Subcutaneous adipose tissue (tissue), 4 donors: ENCODE results near the gene SLC16A4. TPM values are rescaled to one million over a fixed set of nuclear protein-coding genes. Genes with fewer than 3 reads are reported as not detected.

ENCODE experiments used
- total RNA-seq, 4 donors: library from RNA; depleted of rRNA; stranded (reverse); fragments of >200 nt; gene quantifications; one replicate each; pipeline ENCODE4 v1.1.0, GENCODE V29; 2016
- TF ChIP-seq, protein P1 (sequence below): fragments of 450-650 bp; IDR thresholded peaks from one replicate; pipeline ENCODE4 v1.5.1; 2016; ENCODE audit warnings: low read depth, mild to moderate bottlenecking, control low read depth, antibody characterized with exemption, moderate library complexity

SLC16A4 gene
- total RNA-seq, 4 donors from 2014 or later = 1.9 to 7.3 (median 4.1) TPM

DNA sequence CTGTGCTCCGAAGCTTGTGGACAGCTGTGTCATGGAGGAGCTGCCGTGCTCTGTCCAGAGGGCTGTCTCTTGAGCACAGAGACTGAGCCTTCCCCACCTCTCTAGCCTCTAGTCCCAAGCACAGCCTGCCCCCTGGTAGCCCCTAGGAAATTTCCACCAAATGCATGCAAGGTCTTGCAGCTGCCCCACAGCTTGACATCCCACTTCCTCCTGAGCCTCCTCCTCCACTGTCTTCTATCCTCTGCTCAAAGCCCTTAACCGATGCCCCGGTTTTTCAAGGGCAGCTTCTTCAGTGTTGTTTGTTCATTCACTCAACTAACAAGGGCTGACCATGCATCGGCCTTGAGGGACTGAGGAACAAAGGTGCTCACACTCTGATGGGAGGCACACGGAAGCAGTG, 39.5 kb upstream of the SLC16A4 start:
- TF ChIP-seq, protein P1, sequence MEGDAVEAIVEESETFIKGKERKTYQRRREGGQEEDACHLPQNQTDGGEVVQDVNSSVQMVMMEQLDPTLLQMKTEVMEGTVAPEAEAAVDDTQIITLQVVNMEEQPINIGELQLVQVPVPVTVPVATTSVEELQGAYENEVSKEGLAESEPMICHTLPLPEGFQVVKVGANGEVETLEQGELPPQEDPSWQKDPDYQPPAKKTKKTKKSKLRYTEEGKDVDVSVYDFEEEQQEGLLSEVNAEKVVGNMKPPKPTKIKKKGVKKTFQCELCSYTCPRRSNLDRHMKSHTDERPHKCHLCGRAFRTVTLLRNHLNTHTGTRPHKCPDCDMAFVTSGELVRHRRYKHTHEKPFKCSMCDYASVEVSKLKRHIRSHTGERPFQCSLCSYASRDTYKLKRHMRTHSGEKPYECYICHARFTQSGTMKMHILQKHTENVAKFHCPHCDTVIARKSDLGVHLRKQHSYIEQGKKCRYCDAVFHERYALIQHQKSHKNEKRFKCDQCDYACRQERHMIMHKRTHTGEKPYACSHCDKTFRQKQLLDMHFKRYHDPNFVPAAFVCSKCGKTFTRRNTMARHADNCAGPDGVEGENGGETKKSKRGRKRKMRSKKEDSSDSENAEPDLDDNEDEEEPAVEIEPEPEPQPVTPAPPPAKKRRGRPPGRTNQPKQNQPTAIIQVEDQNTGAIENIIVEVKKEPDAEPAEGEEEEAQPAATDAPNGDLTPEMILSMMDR = no peak

DNA sequence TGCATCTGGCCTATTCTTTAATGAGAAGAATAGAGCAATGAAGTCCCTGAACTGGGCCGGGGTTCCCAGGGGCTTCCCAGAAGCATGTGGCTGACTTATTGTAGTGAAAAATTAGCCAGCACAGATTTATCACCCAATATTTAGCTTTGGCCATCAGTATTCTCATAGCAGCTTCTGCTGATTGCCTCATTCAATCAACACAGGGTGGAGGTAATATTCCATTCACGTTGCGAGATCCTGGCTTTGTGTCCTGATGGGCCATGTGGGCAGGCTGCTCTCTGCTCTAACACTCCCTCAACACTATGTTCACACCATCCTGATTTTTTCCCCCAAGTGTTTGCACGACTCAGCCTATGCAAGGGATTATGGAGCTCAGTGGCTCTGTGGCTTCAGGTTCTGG, 38.1 kb upstream of the SLC16A4 start:
- TF ChIP-seq, protein P1 = no peak

DNA sequence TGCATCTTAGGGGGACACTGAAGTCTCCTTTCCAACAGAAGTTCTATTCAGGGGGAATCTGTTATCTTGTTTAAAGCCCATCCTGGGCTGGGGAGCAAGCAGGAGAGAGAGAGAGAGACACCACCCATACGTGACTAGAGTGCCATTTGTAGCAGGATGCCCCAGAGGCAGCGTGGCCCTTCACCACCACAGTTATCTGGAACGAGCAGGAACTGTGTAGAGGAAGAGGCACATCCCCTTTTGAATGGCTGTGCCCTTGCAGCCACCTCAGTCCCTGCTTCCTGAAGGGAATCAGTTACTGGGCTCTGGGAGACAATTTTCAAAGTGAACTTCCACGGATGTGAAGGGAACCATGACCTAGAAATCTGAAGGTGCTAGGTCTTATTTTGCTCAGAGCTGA, 36.0 kb upstream of the SLC16A4 start:
- TF ChIP-seq, protein P1 = no peak

DNA sequence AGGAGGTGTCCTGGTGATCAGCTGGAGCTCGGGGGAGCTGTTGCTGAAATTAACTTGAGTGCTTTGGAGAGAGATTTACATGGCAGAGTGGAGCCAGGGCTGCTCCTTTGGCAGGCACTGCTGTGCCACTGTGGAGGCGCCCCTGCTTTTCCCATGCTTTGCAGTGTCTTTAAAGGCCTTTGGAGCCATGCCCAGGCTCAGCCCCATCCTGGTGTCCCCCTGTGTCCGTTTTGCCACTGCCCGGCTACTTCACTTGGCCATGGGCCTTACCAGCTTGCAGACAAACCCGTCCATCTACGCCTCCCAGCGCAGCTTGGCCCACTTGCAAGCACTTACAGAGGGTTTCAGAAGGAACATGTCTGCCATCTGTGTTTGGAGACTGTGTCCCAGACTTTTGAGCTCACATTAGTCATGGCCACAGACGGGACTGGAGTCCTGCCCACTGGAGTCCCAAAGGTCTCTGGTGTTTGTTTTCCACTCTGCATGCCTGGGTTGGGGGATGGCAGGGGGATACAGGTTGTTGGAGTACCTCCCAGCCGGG, 34.9 kb upstream of the SLC16A4 start:
- TF ChIP-seq, protein P1 = no peak

DNA sequence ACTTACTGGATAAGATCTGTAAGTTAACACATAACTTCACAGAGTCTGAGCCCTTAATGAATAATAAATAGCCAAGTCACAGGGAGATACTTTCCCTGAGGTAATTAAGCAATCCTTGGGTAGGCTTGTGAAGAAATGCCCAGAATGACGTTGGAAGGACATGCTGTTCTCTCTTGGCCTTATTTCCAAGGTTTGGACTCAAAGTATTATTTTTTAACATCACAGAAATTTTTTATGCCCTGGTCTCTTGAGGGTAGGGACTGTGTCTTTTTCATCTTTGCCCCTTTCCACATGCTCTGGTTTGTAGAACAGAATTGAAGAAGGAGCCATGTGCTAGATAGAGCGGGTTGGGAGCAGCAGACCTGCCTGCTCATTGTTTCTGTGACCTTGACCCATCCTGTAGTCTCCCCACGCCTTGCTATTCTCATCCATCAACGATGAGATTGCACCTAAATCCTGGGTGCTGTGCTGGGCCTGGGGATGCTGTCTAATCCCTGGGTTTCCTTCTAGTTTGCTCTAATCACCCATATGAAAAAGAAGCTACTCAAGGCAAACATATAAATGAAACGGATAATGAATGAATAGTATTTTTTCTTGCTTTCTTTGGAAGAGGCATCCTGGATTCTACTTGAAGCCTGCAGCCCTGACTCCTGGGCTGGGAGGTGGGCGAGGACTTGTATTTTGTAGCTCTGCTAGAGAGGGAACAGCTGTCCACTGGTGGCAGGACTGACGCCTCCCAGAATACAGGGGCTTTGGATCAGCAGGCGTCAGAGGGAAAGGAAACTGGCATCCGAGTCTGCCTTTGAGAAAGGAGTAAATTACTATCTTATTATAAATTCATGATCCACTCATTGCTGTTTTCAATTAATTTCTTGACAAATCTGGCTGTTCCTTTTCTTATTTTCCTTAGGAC, 34.1 kb upstream of the SLC16A4 start:
- TF ChIP-seq, protein P1 = no peak

DNA sequence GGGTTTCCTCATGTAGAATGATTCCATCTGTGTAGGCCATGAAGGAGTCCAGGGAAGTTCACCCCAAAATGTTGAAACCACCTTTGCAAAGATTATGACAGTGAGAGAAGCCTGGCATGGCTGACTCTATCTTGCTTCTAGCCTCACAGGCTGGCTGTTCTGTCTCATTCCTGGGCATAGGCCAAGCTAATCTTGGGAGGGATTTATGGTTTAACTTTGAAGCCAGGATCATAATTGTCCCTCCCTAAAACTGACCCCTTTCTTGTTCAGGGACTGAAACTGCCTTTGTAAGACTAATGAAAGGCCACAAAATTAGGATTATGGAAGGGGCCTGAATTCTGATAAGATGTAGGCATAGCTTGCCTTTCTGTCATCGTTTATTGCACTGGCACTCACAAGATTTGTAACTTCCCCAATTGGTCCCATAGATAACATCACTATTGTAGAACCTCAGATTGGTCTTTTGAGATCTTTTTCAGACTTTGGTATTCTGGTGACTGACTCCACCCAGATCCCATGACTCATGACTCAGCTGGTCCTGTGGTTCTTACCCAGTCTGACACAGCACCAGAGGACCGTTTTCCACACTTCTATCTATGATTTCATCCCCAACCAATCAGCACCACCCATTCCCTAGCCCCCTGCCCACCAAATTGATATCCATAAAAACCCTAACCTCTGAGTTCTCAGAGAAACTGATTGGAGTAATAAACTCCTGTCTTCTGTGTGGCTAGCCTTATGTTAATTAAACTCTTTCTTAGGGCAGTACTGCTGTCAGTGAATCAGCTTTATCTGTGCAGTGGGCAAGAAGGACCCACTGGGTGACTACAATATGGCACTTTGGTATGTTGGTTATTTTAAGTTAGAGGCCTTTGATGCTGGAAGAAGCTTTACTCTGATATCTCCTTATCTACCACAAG, 30.3 kb upstream of the SLC16A4 start:
- TF ChIP-seq, protein P1 = no peak
